HG03135 (cell line): ENCODE results near the gene PARVB.

Experiments
- ATAC-seq: cut with Tn5 transposase; IDR thresholded peaks from one replicate; pipeline ENCODE4 v1.9.1; 2021; ENCODE audit warnings: mild to moderate bottlenecking, moderate library complexity; ENCODE audit not compliant: unreplicated experiment

PARVB gene

DNA sequence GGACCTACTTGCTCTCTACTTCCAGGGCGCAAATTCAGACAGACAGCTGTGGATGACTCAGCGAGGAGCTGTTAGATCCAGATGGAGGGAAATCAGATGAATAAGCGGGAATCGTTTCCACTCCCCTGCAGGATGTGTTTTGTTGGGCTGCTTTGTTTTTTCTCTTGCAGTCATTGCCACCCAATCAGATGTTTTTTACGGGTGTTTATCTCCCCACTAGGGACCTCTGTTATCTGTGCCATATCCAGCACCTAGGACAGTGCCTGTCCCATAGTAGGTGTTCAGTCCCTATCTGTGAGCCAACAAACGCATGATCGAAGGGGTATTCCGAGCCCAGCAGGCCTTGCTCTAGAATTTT, 105.5 kb downstream of the PARVB start:
- no peak for ATAC-seq

DNA sequence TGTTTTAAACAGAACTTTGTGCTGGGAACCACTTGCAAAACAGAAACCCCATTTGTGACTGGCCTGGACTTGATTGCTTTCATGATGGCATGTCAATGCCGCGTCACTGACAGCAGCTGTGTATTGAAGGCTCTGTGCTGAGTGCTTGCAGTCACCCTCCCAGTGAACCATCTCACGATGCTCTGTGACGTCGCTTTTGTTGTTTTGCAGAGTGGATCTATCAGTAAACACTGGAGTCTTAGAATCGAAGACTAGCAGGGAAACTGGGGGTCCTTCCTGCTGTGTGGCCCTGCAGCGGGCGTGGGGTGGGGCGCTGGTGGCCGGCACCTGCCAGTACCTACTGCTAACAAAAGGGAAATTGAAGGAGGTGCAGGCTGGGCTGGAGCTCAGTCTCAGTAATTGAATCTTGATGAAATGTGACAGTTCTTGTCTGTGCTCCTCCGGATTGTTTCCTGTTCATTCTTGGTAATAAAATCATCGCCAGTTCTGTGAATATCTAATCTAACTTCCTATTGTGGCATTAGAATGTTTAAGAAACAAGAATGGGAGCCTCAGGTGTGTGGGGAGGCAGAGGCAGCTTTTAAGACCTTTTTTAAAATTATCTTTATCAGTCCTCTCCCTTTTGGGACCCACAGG, 106.1 kb downstream of the PARVB start:
- no peak for ATAC-seq

DNA sequence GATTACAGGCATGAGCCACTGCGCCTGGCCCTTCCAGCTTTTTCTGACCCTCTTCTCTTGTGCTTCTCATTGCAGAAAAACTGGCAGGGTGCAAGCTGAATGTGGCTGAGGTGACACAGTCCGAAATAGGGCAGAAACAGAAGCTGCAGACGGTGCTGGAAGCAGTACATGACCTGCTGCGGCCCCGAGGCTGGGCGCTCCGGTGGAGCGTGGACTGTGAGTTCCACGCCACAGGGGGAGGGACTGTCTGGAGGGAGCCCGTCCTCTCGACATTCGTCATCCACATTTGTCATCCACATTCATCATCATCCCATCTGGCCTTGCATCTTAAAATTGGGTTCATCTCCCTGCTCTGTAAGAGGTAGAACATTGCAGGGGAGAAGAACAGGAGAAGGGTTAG, 107.3 kb downstream of the PARVB start:
- ATAC-seq, result no peak

DNA sequence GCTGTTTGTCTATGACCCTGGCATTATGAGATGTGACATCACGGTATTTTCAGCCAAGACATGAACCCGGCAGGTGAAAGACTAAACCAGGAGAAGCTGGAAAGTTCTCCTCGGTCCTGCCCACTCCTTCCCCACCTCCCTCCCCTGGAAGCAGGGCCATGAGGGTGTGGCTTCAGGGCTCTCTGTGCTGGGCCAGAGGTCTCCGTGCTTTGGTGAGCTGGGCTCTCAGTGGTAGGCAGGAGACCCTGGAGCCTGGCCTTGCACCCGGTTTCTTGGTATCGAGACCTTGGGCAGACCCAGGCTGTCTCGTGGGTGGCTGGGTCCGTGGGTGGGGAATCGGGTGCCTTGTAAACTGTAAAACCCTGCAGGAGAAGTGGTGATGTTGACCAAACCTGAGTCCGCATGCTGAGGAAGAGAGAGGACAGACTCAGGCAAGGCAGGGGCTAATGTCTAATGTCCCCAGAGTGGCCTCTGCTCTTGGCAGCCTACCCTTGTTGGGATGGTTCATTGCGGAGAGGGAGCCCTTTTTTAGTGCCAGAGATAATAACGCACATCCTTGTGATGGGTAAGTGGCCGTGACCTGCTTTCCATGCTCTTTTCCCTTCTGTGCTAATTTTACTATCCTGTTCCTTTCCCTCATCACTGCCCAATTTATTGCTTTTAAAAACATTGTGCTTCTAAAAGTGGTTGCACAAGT, 108.0 kb downstream of the PARVB start:
- no peak for ATAC-seq

DNA sequence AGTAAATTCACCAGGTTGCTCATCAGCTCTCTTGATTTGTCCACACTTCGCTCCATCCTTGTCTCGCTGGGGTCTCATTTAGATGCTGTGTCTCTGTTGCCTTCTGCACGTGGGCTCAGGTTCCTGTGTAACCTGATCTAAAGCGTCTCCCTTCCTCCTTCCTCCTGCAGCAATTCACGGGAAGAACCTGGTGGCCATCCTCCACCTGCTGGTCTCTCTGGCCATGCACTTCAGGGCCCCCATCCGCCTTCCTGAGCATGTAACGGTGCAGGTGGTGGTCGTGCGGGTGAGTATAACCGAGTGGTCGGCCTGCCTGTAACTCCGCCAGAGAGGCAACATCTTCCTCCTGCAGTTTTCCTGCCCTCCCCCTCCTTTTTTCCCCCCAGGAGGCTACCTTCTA, 108.6 kb downstream of the PARVB start:
- ATAC-seq, result no peak

DNA sequence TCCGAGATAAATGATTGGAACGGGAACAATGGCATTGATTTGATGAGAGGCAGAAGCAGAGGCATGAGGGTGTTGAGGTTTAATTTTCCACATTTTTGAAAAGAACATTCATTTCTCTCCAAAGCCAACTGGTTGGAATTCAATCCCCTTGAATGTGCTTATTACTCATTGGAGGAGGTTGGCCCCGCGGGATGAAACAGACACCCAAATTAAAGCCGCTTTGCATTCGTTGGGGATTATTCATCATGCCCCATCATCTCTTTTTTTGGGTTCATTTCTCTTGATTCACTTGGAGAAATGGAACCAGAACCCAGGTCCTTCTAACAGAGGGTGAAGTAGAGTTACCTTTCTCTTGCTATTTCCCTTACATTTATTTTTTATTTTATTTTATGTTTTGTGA, 109.1 kb downstream of the PARVB start:
- ATAC-seq, result no peak

DNA sequence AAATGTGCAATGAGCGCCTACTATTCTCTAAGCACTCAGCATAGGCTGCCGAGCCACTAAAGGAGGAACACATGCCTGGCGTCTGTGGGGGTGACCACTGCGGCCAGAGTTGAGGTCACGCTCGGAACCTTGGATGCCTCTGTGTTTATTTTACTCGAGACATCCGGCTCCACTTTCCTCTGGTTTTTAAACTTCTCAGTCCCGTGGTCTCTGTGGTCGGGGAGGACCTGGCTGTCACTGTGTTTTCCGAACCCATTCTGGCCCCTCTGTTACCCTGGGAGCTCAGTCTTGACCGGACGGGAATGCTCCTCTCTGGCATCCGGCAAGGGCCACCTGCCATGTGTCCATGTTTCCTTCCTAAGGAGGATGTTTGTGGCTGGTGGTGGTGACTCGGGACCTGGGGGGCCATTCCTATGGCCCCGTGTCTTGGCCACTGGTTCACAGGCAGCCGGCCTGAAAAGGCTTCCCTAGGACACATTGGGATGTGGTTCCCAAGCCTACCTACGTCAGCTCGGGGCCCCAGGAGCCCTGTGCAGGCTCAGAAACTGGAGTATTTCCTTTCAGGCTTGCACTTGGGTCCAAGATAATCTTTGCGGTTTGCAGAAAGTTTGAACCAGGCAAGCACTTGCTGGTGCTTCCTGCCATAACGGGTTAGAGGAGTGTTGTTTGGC, 109.9 kb downstream of the PARVB start:
- ATAC-seq, result no peak

DNA sequence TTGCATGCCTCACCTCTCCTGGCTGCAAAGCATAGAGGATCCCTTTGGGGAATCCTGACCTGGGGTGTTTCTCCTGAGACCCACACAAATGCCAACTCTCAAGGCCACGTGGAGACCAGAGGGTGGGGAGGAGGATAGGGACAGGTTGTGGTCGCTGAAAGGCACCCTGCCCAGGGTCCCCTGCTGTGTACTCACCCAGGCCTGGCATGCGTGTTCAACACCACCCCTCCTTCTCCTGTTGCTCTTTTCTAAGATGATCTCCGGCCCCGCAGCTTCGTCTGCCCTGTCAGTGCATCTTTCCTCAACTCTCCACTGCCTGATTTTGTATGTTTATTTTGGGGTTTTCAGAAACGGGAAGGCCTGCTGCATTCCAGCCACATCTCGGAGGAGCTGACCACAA, 112.0 kb downstream of the PARVB start:
- ATAC-seq, result no peak

DNA sequence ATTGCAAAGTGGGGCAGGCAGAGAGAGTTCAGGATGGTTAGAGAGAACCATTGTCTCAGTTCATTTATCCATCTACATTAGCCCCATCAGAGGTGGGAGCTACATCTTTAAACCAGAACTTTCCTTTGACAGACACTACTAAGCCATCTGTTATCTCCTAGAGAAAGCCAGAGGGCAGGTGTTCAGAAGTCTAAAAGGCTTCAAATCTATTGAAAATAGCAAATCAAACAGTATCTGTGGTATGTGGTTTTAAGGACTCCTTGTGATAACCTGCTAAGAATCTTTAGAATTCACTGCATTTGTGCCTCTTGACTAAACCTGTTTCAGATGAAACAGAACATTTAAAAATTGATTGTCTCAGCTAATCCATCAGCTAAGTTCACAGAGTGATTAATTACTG, 112.7 kb downstream of the PARVB start:
- no peak for ATAC-seq

DNA sequence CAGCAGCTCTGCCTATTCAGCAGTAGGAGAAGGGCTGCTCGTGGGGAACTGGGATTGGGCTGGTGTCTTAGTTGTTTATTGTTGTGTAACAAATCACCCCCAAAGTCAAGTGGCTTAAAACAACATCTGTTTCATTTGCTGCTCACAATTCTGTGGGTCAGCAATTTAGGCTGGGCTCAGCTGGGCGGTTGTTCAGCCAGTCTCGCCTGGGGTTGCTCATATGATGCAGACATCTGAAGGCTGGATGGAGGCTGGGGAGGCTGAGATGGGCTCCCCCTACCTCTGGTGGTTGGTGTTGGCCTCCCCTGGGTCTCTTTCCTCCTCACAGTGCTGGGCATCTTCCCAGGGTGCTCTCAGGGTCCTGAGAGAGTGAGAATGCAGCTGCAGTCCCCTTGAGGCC, 113.3 kb downstream of the PARVB start:
- ATAC-seq, result no peak

DNA sequence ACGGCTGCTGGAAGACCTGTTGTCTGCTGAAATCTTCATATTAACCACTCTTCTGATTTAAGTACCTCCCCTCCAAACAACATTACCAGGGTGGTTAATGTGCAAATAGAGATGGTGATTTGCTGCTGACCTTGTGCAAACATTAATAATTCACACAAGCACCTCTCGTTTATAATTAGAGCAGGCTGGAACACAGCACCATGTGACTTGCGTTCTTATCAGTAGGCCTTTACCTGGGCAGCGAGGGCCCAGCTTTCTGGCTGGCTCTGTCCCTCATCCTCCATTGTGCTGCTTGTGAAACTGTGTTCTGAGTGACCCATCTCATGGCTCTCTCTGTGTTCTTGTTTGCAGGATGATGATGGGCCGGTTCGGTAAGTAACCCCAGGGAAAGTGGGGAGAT, 115.7 kb downstream of the PARVB start:
- no peak for ATAC-seq

DNA sequence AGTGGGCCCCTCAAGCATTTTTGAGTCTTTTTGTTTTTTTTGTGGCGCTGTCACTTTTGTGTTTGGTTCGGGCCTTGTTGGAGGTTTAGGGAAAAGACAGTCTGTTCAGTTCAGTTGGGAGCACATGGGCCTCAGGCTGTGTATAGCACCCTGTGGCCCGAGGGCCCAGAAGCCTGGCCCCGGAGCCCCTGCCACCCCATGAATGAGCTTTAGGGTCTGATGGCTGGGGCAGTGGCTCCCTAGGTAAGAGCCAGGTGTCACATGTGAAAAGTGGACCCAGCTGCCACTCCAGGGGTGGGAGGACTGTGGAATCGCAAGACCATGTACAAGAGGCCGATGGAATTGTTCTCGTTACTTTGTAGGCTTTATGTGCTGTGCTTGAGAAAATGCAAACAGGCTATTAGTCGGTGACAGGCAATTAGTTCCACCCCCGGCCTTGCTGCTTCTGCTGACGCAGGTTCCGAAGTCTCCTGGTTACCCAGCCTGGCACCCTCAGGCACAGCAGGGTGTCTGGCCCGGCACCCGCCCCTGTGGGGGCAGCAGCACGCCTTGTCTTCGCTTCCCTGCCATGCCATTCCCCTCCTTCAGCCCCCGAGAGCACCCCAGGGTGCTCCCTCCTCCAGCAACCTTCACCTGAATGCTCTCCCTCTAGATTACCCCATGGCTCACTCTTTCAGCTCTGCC, 118.5 kb downstream of the PARVB start:
- ATAC-seq, result no peak

DNA sequence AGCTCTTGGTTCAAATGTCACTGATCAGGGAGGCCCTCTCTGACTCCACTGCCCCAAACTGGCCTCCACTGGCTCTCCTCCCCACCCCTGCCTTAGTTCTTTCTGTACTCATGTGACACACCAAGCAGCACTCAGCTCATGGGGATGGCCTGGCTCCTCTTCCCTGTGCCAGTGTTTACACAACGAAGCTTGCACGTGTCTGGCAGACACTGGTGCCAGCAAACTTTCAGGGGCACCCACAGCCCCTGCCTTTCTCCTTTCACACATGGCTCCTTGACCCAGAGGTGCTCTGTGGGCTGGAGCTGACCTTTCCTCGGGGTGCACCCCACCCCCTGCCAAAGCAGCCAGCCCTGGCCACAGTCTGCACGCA, 119.0 kb downstream of the PARVB start:
- no peak for ATAC-seq

DNA sequence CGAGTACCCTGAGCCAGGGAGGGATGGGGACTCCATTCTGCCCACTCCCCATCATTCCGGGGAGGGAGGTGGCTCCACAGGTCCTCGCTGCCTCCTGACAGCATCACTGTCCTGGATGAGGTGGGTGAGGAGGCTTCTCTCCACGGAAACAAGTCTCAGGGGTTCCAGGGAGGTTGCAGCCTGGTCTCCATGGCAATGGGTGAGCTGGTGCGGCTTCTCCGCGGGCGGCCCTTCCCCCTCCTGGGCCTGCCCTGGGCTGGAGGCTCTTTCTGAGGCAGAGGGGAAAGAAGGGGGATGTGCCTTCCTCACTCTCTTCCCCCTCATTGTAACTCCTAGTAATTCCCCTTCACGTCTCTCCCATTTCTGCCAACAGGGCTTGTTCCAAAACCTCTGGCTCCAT, 119.5 kb downstream of the PARVB start:
- ATAC-seq, result no peak

DNA sequence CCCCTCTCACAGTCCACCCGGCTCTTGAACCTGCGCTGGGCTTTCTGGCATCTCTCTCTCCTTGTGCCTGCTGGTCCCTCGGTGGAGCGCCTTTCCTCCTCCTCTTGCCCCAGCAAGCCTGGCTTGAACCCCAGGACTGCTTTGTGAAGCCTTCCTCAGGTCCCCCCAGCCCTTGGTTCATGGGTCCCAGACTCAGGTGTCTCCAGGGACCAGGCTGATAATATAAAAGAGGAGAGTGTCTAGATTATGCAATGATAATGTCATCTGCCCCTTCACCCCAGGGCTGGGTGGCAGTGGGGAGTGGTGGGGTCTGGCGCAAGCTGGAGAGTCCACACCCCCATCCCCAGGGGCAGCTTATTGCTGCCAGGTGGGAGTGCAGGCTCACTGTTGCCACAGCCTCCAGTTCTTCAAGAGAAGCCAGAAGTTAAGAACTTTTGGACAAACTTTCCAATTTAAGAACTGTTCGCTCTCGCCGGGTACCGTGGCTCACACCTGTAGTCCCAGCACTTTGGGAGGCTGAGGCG, 120.0 kb downstream of the PARVB start:
- ATAC-seq, result no peak

DNA sequence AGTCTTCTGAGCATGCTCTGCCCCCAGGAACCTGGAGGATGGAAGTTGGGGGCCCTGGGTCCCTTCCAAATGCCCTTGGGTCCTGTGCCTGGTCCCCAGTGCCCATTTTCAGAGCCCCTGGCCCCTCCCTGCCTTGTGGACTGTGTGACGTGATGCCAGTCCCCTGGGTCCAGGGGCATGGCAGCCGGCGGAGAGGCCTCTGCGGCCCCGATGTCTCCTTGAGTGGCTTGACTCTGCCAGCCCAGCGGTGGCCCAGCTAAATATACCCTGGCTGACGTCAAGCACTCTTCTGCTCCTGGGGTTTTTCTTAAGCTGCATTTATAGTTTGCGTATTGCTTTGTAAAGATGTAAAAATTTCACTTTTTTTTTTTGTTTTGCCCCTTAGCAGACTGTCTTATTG, 121.4 kb downstream of the PARVB start:
- no peak for ATAC-seq

DNA sequence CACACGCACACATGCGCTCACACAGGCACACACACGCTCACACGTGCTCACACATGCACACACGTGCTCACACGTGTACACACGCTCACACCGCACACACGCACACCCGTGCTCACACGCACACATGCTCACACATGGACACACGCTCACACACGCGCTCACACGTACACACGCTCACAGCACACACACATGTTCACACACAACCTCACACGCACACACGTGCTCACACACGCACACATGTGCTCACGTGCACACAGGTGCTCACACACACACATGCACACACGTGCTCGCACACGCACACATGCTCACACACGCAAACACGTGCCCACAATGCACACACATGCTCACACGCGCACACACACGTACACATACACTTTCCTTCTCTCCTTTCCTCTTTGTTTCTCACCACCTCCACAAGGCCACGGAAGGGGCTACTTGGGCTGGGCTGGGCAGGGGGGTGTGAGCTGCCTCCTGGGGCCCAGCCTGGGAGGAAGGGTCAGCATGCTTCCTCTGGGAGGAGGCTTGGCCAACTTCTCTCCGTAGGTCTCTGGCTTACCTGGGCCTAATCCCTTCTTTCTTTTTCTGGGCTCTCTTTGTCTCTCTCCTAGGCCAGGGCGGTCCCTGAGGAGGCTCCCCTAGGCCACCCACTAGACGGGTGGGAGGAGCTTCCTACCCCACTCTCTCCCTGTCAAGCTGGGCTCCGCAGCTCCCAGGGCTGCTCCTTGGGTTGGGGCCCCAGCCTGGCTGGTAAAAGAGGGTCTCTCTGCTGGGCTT, 122.2 kb downstream of the PARVB start:
- ATAC-seq, result no peak

DNA sequence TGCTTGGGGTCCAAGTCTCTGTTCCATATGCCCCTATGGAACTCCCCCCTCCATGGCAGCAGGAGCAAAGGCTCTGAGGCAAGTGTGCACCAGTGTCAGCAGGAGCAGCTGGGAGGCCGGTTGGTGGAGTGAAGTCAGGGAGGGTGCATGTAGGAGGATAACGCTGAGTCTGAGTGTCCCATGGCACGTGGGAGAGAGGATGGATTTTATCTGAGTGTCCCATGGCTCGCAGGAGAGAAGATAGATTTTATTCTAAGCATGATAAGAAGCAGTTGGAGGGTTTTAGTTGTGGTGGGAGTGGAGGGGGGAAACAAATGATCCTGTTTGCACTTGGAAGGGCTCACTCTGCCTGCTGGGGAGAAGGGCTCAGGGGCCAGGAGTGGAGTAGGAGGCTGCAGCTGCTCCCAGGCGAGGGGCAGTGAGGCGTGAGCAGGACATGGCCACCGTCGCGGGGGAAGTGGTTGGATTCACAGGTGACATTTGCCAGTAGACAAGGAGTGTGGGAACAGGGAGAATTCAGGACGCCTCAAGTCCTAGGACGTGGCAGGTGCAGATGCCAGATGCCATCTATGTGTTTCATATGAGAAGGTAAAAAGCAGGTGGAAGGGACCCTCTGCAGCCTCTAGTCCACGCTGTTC, 123.0 kb downstream of the PARVB start:
- no peak for ATAC-seq

DNA sequence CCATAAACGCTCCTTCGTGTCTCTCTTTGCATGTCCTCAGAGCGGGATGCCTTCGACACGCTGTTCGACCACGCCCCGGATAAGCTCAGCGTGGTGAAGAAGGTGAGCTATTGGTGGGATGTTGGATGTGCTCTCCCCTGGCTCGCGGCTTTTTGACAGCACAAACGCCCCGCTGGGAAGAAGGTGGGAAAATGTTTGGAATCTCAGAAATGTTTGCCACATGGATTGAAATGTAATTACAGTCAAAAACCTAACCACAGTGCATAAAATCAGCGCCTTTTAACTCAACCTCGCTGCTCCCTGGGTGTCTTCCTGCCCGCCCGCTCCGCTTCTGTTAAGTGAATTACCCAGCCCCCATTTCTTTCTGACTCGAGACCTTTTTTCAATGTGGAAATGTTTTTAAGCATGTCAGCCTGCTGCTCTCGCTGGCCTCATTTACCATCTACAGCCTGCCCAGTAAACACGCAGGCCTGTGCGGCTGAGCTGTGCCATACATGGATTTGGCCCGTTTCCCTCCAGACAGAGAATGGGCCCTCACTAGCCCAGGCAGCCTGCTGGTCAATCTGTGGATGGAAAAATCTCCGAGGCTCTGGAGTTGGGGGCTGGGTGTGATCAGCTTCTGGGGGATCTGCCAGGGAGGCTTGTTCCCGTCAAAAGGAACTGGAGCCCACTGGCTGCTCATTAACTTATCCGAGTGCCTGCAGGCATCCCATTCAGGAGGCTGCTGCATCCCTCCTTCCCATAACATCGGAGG, 123.9 kb downstream of the PARVB start:
- no peak for ATAC-seq

DNA sequence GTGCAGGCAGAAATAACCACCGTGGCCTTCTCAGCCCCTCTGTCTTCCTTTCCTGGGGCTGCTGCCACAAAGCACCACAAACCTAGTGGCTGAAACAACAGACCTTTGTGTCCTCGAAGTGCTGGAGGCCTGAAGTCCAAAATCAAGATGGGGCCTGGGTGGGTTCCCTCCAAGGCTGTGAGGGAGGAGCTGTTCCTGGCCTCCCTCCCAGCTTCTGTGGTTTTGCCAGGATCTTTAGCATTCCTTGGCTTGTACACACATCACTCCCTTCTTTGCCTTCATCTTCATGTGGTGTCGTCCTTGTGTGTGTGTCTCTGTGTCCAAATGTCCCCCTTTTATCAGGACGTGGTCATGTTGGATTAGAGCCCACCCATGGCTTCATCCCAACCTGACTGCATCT, 127.6 kb downstream of the PARVB start:
- ATAC-seq, result no peak
